GM23338 (cell line): ENCODE data around the gene ARHGAP10.
A peak's percentile ranks its signal among the peaks of the same experiment; 100 is the strongest.

Experiments used
- CTCF ChIP-seq, 2 experiments: fragments of 200-600 bp in 1 of 2; sonication (generic) in 1 of 2; conservative IDR thresholded peaks; 2 replicates each; pipeline versions ENCODE4 v1.5.1 to v1.6.1; 2016 to 2017; ENCODE audit warnings: antibody characterized with exemption in 2 of 2, low read depth in 2 of 2, mild to moderate bottlenecking in 2 of 2, moderate library complexity in 1 of 2
- ETS1 ChIP-seq: IDR thresholded peaks from 2 replicates; pipeline ENCODE4 v1.6.1; 2016; ENCODE audit warnings: antibody characterized with exemption
- EZH2 ChIP-seq: fragments of 200-600 bp; sonication (generic); IDR thresholded peaks from one replicate; pipeline ENCODE4 v1.8.0; 2017; ENCODE audit warnings: antibody characterized with exemption, mild to moderate bottlenecking, low read depth; ENCODE audit not compliant: unreplicated experiment
- EZH2phosphoT487 ChIP-seq: fragments of 200-600 bp; sonication (generic); IDR thresholded peaks from one replicate; pipeline ENCODE4 v1.8.1; 2018; ENCODE audit warnings: antibody characterized with exemption; ENCODE audit not compliant: unreplicated experiment
- JUNB ChIP-seq: IDR thresholded peaks from one replicate; pipeline ENCODE4 v1.6.1; 2016; ENCODE audit warnings: antibody characterized with exemption; ENCODE audit not compliant: unreplicated experiment
- POLR2AphosphoS5 ChIP-seq: IDR thresholded peaks from 2 replicates; pipeline ENCODE4 v1.6.1; 2016; ENCODE audit warnings: antibody characterized with exemption, low read depth
- REST ChIP-seq: IDR thresholded peaks from one replicate; pipeline ENCODE4 v1.6.1; 2018; ENCODE audit warnings: antibody characterized with exemption; ENCODE audit not compliant: unreplicated experiment
- ZNF462 ChIP-seq: fragments of 250-450 bp; sonication (Bioruptor Pico); IDR thresholded peaks from 2 replicates; pipeline ENCODE4 v1.5.0; 2020; ENCODE audit warnings: mild to moderate bottlenecking, moderate library complexity

GRCh38 chr4:148044912-148045352 is 313.0 kb downstream of the ARHGAP10 start:
- TF ChIP-seq CTCF (conservative IDR thresholded peaks at IDR 0.05; ENCODE audit: low read depth in 2 of 2) (peak in 1 of 2 experiments; percentile 14; a peak in 1 of 4 replicates), EZH2 (no peak), POLR2AphosphoS5 (no peak), REST (no peak), EZH2phosphoT487 (no peak), JUNB (no peak), ETS1 (no peak), ZNF462 (CRISPR knock-in tag) (no peak)
